Activated CD8-positive, alpha-beta memory T cell treated with anti-CD3 and anti-CD28 coated beads, Interleukin-2, amount 50 U/mL, for 1 hour (primary cell): ENCODE results near the gene ACTR2.

Experiments
- DNase-seq: peaks from one replicate; pipeline ENCODE4 v3.0.0-alpha.2; 2020; ENCODE audit errors: extremely low read depth

The ACTR2 gene

DNA sequence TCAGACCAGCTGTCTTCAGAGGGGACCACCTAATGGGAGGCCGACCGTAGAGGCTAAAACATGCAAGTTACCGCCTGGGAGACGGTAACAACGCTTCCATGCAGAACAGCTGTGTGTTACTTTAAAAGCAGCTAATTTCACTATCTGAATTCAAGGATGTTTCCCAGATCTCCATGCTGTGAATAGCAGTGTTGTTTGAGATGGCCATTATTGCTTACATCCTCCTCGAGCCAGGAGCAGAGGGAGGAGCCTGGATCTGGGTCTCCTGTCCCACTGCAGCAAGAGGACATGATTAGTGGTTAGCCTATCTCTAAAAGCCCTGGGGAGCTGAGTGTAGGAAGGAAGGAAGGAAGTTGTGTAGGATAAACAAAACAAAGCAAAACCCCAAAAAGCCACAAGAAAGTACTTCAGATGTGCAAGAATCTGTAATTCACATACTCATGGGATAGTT is 50.9 kb downstream of the ACTR2 start:
- DNase-seq, result no peak

DNA sequence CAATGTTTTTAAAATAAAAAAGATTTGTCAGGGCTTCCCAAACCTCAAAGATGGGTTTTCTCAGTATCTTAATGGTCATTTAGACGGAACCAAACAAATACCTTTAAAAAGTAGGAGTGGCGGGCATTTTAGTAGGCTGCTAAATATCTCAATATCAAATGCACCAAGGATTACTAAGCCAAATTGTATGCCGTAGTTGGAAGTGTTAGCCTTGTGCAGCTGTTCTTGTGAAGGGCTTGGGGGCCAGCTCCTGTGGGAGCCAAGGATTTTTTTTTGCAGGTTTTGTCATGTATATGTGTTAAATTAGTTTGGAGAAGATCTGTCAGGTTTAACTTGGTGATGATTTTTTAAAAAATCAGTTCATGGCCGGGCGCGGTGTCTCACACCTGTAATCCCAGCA is 52.1 kb downstream of the ACTR2 start:
- DNase-seq, result no peak

DNA sequence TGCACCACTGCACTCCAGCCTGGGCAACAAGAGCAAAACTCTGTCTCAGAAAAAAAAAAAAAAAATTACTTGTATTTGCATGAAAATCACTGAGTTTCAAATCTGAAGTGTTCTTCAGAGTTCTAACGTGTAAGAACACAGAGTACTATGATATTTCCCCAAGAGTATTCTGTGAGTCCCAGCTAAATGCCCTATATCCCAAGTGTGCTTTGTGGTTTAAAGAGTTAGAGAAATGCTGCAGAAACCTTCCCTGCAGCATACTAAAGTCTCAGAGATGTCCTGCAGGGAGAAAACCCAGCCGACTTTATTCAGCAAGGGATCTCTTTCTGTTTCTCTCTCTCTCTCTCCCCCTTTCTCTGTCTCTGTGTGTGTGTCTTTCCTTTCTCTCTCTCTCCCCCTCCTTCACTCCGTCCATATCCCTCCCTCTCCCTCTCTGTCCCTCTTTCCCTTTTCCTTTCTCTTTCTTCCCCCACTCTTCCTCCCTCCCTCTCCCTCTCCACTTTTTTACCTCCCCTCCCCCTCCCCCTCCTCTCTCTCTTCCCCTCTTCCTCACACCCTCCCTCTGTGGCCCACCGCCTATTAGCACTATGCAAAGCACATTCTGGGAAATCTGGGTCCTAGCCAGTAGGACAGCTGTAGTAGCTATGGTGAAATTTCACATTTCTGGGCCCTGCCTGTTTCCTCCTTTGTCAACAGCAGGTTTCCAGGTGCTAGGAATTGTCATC is 54.2 kb downstream of the ACTR2 start:
- no peak for DNase-seq

DNA sequence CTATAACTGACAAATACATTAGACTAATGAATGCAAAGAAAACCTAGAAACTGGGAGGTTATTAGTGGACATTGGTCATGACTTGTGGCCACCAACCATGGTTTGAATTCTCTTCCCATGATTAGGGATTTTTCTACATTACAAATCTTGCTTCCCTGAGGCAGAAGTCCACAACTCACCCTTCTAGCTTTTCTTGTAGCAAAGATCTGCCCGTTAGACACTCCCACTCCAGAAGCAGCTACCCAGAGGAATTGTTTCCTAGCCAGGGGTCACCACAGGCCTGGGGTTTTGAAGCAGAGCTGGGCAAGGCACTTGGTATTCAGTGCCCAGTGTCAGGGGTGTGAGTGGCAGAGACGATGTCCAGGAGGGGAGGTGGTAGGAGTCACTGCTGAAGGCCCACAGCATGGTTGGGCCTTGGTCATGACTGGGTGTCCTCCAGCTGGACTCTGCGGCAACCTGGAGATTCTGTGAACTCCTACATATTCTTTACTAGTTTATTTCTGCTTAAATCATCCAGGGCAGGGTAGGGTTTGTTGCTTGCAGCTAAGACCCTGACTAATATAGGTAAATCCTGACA is 54.9 kb downstream of the ACTR2 start:
- DNase-seq, result no peak

DNA sequence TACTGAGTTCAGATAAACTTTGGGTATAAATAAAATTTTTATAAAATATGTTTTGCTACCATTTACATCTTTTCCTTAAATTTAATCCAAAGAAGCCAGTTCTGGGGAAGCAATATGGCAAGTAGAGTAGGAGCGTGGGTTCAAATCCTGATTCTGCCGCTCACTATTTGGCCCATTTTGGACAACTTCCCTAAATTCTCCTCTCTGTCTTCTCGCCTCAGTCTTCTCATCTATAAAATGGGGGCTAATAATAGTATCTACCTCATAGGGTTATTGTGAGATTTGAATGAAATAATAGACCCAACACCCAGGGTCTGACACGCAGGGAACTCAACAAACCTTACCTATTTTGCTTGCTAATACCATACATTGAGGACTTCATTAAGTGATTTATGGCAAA is 59.7 kb downstream of the ACTR2 start:
- DNase-seq, result no peak

DNA sequence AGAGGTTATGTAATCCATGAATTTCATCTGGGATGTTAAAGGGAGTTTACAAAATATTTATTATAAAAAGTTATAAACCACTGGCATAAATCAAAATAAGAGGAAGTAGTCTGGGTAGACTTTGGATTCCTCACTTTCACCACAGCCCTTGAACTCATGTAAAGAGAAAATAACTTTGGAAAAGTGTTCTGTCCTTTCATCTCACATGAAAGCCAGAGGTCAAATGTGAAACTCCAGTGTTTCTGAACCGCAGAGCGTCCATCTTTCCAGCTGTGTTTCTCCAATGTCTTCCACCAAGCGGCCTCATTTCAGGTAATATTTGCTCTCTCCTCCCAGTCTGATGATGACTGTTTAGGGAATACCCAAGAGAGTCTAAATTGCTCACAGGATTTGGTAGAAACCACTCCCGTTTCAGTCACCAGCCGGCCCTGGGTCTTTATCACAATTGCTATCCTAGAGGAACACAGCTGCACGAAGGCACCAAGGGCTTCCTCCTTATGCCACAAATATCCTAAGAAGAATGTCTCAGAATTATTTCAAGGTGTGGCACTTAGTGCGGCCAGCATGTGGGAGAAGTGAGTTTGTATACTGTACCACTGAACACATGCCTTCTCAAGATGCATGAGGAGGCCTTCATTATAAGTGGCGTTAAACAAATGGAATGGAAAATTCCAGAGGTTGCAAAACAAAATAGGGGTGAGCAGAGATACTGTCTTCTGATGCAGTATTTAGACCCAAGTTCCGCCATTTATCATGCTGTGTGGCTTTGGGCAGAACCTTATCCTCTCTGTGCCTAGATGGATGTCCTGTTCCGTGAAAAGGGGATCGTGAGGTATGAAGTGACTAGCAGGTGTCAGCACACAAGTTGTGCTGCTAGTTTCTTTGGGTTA is 63.8 kb downstream of the ACTR2 start:
- DNase-seq, result no peak

DNA sequence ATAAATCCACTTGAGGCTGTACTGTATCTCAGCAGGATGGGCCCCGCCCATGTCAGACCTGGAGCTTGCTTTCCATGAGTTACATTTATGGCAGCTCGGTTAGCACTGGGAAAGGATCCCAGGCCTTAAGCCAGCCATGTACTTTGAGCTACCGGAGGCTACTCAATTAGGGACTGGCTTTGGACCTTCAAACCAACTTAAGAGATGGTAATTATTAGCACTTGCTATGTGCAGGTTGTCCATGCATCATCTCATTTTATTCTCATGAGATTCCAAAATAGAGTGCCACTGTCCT is 64.4 kb downstream of the ACTR2 start:
- no peak for DNase-seq

DNA sequence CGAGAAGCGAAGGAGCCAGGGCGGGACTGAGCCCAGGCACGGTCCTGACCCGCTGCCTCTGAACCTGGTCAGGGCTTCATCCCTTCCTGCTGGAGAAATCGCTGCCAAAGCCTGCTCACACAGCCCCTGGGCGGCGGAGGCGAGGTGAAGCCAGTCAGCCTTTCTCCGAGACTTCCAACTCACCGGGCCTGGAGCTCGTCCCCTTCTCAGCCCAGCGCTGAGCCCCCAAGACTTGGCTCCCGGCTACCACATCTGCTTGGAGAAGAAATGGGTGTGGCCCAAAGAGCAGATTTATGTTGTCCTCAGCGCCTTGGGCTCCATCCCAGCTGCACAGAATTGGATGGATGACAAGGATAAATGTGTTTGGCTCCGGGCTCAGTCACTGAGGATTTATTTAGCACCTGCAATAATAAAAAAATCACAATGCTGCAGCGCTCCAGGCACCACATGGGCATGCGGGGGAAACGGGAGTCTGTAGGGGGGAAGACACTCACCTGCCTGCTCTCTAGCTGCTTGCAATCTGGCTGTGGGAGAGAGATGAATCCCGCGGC is 64.9 kb downstream of the ACTR2 start:
- no peak for DNase-seq

DNA sequence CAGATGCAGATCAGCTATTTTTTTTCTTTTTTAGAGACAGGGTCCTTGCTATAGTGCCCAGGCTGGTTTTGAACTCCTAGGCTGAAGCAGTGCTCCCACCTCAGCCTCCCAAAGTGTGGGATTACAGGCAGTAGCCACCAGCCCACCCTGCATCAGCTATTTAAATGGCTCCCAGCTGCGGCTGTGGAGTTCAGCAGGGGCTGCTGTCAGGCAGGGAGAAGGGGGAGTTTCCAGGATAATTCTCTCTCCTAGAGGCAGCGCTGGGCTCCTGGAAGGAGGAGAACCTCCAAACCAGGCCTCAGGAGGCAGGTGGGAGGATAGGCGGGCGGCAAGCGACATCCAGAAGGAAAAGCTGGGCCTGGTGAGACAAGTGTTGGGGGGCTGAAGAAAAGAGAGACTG is 65.7 kb downstream of the ACTR2 start:
- no peak for DNase-seq

DNA sequence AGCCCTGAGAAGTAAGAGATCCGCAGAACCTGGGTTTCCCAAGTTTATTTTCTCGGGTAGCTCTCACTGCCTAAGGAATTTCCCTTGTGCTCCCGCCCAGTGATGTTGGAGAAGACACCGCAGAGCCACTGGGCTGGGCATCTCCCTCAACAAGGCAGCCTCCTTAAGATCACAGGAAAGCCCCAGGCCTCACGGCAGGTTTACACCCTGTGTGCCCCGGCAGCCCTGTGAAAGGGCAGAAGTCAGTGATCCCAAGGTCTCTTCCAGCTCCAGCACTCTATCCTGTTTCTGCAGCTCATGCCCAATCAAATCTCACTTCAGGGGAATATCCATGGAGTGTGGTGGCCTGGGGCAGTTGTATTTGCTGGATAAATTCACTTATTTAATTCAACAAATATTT is 66.5 kb downstream of the ACTR2 start:
- no peak for DNase-seq

DNA sequence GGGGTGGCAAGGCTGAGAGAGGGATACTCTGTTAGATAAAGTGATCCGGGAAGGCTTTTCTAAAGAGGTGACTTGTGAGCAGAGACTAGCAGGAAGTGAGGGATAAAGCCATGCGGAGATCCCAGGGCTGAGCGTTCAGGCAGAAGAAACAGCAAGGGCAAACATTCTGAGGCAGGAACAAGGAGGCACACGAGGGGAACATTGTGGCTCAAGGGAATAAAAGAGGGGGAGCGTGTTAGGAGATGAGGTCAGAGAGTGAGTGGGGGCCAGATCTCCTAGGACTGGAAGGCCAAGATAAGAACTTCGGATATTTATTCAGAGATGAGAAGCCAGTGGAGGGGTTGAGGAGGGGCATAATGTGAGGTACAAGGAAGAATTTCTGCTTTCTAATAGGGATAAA is 67.1 kb downstream of the ACTR2 start:
- no peak for DNase-seq

DNA sequence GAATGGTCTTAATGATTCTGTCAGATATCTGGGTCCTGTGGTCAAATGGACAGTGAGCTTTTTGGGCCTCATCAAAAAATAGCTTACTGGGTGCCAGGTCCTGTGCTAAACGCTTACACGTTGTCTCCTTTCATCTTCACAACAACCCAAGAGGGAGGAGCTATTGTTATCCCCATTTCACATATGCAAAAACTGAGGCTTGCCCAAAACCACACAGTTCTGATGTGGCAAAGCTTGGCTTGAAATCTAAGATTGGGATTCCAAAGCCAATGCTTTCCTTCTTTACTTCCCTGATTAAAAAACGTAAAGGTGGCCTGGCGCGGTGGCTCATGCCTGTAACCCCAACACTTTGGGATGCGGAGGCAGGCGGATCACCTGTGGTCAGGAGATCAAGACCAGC is 69.3 kb downstream of the ACTR2 start:
- no peak for DNase-seq

DNA sequence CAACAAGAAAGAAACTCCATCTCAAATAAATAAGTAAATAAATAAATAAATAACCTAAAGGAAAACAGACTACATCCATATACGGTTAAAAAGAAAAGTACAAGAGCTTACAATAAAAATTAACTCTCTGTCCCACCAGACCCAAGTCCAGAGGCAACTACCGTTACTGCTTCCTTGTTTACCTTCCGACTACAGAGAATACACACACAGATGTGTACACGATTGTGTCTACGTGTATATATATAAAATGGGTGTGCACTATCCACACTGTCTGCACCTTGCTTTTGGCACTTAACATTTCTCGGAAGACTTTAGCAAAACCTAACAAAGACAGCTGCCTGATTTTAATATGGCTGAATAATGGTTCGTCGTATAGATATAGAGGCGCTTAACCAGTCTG is 69.9 kb downstream of the ACTR2 start:
- no peak for DNase-seq

DNA sequence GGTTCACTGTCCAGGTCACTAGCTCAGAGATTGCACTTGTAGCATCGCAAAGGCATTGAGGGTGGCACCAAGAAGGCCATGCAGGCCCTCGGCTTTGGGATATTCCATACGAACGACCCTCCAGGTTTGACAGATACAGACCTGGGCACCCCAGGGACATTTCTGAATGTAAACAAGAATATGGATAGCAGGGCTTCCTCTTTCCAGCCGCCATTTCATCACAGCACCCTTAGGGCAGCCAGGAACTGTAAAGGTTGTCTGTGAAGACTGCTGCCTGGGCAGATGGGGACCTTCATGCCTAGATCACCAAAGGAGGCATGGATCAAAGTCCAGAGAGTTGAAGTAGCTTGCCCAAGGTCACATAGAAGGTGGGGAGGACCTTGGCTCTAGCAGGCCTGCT is 70.5 kb downstream of the ACTR2 start:
- DNase-seq, result no peak

DNA sequence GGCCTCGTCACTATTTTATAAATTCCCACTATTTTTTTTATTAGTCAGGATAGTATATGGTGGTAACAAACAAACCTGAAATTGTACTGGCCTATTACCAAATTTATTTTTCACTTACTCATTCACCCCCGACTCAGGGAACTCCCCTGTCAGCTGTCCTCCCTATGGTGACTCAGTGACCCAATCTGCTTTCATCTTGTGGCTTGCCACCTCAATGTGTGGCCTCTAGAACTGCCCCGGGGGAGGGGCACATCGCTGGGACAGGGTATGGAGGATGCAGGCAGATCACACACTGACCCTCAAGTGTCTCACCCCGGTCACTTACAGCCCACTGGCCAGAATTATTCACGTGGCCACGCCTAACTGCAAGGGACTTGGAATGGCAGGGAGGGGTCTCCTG is 71.6 kb downstream of the ACTR2 start:
- DNase-seq, result no peak

DNA sequence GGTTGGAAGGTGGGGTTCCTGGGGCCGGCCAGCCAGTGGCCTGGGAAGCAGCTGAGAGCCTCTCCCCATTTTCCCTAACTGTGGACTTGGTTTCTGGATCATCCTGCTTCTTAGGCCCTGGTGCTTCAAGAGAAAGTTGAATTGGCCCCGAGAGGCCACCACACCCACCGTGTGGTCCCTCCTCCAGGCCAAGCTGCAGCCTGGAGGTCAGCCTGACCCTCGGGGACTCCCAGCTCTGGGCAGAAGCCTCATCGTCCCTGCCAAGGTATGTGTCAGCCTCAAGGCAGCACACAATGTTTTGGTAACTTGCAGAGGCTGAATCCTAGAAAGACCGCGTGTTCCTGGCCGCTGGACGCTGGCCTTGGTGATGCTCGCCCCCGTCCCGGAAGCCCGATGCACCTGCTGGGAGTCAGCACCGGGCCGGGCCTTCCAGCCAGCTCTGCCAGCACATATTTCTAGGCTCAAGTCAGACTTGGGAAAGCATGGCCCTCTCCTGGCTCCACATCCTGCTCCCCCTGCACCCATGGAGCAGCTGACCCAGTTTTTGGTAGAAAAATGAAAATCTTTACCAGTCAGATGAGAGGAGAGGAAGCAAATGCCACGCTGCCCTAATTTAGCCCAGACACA is 72.6 kb downstream of the ACTR2 start:
- DNase-seq, result no peak

DNA sequence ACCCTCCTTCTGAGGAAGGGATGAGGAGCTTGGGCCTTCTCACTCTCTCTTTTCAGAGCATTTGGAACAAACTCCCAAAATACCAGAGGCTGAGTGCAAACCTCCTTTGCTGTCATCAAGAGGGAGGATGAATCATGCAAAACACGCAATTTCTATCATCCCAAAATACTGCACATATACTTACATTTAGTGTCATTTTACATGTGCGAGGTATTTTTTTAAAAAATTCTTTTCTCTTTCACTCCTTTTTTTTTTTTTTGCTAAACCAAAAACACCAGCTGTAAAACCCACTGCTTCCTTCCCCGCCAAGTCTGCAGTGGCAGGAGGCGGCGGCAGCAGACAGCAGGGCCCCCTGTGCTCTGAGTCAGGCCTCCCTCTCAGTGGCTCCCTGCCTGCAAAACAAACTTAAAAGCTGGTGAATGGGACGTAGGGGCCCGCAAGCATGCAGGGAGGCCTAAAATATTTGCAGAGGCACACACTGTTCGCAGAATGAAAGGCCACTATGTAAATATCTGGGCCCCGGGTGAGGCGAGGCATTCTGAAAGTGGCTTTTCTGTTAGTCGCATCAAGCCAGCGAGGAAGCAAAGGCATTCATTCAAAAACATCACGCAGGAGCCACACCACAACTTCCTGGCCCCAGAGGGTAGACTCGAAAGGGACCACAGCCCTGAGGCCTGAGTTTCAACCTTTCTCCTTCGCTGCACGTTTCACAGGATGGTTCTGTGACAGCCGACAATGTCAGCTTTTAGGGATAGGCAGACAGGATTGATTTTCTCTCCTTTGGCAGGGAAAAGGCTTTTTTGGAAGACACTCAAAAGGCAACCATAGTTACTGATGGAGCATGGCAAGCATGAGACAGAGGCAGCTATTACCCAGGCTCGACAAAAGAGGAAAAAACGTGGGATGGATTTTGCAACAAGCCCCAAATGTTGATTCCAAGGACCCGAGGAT is 73.4 kb downstream of the ACTR2 start:
- peak; percentile 42 for DNase-seq

DNA sequence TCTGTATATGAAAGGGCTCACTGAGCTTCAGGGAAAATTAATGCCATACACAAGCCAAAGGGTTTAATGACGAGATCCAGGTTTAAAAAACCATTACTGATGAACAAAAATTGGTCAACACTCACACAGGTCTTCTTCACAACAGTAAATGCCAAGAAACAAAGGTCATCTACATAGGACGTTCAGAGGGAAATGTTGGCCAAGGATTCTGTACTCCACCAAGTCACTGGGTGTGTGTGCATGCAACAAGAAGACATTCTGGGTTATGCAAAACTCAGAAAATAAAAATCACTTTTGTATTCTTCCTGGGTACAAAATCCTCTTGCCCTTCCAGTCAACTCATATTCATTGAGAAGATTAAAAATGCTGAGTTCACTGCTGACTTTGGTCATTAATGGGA is 78.3 kb downstream of the ACTR2 start:
- DNase-seq, result no peak

DNA sequence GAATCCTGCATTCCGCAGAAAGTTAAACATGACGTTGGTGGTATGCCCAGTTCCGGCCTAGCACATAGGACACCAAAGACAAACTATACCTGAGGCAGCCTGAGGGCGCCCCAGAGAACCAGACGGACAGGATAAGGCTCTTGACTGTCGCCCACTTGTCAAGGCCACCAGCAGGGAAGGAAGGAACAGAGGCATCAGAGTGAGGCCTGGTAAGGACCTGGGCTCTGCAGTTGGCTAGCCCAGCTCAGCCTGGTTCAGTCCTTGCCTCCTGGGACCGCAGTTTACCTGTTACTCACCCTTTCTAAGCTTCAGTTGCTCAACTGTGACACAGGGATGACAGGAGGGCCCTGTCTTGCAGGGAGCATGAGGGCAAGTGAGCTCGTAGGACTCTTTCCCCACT is 82.1 kb downstream of the ACTR2 start:
- DNase-seq, result no peak

DNA sequence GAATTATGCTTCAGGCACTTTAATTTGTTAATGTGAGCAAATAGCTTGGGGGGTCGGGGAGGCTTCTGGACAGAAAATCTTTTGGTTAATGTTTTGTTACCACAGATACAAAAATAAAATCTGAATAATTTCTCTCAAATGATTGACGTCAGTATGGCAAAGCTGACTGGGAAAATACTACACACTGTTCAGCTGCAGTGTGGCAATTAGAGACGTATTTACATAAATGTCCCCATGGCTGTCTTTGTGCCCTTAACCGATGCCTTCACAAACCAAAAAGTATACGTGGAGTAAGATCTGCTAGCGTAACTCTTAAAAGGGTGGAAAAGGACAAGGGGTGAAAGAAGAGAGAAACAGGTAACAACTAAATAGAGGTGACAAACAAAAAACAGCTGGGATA is 83.4 kb downstream of the ACTR2 start:
- no peak for DNase-seq

DNA sequence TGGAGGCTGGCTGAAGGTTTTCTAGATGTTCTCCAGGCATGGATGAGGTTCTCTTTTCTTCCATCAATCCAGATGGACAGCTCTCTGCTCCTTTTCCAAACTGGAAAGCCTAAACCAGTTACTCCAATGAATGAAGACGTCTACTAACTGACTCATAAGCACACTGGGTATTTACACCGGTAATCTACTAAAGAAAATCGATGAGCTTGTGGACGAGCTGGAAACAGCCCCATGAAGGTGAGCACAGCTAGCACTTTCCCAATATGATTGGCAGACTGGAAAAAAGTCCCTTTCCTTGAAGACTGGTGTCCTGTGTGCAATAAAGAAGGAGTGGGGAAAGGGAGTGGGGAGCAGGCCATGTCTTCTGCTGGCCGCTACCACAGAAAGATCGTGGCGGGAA is 84.0 kb downstream of the ACTR2 start:
- no peak for DNase-seq
